ENCODE measurements around the gene PPARA. TPM values are rescaled to one million over a fixed set of nuclear protein-coding genes. Genes with fewer than 3 reads are reported as not detected.

Gene PPARA
- polyA plus RNA-seq, 3 donors, result 3.7 to 6.3 (median 4.9) TPM

DNA sequence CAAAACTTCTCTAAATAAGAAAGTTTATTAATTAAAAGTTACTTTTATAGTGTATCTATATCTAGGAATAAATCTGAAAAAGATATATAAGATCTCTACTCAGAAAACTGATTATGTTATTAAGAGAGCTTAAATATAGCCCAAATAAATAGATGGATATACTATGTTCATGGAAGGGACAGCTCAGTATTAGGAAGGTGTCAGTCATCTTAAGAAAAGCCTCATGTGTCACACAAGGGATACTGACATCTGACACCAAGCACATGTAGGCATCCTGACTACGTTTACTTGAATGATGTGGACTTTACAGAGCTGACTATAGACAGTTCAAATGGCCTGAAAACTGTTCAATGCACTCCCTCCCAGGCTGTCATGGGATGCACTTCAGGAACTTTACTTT, 19.3 kb downstream of the PPARA start:
- no peaks in the 10 kb centered on the region for H3K9me3 ChIP-seq (replicated peaks in 1 of 2; ENCODE audit: control insufficient read depth in 1 of 2, insufficient read depth in 1 of 2, low read length in 2 of 2)
- WGBS (ENCODE audit: insufficient coverage), result 100% methylated on average over 1 of the region's 1 CpG
- H3K27me3 ChIP-seq (ENCODE audit: control insufficient read depth in 2 of 2, insufficient read depth in 2 of 2, low read length in 2 of 2), result no peaks in the 10 kb centered on the region
- H3K36me3 Mint-ChIP-seq, result peaks cover 7 to 15% of the 10 kb centered on the region in 2 donors
- no peak for DNase-seq
- no peak overlapping the region for H3K27ac ChIP-seq (ENCODE audit: low read depth in 1 of 2, low read length in 2 of 2)
- no peak overlapping the region for H3K27ac Mint-ChIP-seq
- no peak overlapping the region for H2AFZ ChIP-seq (ENCODE audit: insufficient read depth, low read depth, low read length, poor library complexity, severe bottlenecking)
- H3K27me3 Mint-ChIP-seq (ENCODE audit: low read depth in 3 of 3), result no peaks in the 10 kb centered on the region
- intact Hi-C loops (cut with micrococcal nuclease), result no loop called here
- TF ChIP-seq, protein P1, sequence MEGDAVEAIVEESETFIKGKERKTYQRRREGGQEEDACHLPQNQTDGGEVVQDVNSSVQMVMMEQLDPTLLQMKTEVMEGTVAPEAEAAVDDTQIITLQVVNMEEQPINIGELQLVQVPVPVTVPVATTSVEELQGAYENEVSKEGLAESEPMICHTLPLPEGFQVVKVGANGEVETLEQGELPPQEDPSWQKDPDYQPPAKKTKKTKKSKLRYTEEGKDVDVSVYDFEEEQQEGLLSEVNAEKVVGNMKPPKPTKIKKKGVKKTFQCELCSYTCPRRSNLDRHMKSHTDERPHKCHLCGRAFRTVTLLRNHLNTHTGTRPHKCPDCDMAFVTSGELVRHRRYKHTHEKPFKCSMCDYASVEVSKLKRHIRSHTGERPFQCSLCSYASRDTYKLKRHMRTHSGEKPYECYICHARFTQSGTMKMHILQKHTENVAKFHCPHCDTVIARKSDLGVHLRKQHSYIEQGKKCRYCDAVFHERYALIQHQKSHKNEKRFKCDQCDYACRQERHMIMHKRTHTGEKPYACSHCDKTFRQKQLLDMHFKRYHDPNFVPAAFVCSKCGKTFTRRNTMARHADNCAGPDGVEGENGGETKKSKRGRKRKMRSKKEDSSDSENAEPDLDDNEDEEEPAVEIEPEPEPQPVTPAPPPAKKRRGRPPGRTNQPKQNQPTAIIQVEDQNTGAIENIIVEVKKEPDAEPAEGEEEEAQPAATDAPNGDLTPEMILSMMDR (IDR thresholded peaks at IDR 0.05), result no peak
- no peak overlapping the region for H3K9ac ChIP-seq (ENCODE audit: insufficient read depth, low read length, poor library complexity, severe bottlenecking)
- no peaks in the 10 kb centered on the region for H3K36me3 ChIP-seq (replicated peaks in 1 of 2; ENCODE audit: control insufficient read depth in 1 of 2, insufficient read depth in 2 of 2, low read length in 2 of 2)
- no peaks in the 10 kb centered on the region for H4K20me1 ChIP-seq (ENCODE audit: insufficient read depth, low read length)
- peaks cover 22% of the 10 kb centered on the region for H3K4me1 Mint-ChIP-seq
- no peak overlapping the region for H3K4me3 ChIP-seq (replicated peaks in 1 of 3; ENCODE audit: low read depth in 2 of 3, low read length in 3 of 3)
- no peak overlapping the region for H3K4me2 ChIP-seq (replicated peaks; ENCODE audit: extremely low read depth, low read length, poor library complexity, severe bottlenecking)
- H3K4me3 Mint-ChIP-seq, result no peak overlapping the region
- peaks cover 0 to 11% (median 5%) of the 10 kb centered on the region in 7 donors for H3K9me3 Mint-ChIP-seq
- peaks cover 8 to 15% of the 10 kb centered on the region in 2 donors for H3K4me1 ChIP-seq (ENCODE audit: control insufficient read depth in 1 of 2, insufficient read depth in 2 of 2, low read length in 2 of 2)
- H3K79me2 ChIP-seq (ENCODE audit: insufficient read depth, low read length), result no peaks in the 10 kb centered on the region

DNA sequence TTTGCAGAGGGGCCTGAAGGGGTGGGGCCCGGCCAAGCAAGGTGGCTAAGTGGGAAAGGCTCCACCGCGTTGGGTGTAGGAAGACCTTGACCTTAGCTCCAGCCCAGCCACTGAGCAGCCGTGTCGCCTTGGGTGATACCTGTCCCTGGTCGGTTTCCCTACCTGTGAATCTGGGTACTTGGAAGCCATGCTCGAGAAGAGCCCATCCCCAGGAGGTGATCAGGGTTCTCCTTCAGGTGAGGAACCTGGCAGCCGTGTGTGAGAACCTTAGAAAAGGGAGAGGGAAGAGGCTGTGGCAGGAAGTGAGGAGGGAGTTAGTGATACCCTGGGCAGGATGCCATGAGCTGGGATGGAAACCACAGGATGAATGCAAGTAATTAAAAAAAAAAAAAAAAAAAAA, 21.6 kb downstream of the PPARA start:
- Histone ChIP-seq H3K4me3 (replicated peaks in 1 of 3; ENCODE audit: low read depth in 2 of 3, low read length in 3 of 3) (no peak overlapping the region), H3K9me3 (replicated peaks in 1 of 2; ENCODE audit: control insufficient read depth in 1 of 2, insufficient read depth in 1 of 2, low read length in 2 of 2) (peaks cover 0 to 5% of the 10 kb centered on the region in 2 donors), H3K36me3 (replicated peaks in 1 of 2; ENCODE audit: control insufficient read depth in 1 of 2, insufficient read depth in 2 of 2, low read length in 2 of 2) (no peaks in the 10 kb centered on the region), H4K20me1 (ENCODE audit: insufficient read depth, low read length) (no peaks in the 10 kb centered on the region), H3K4me1 (ENCODE audit: control insufficient read depth in 1 of 2, insufficient read depth in 2 of 2, low read length in 2 of 2) (peaks cover 8 to 15% of the 10 kb centered on the region in 2 donors), H3K27ac (ENCODE audit: low read depth in 1 of 2, low read length in 2 of 2) (no peak overlapping the region), H3K79me2 (ENCODE audit: insufficient read depth, low read length) (no peaks in the 10 kb centered on the region), H3K27me3 (ENCODE audit: control insufficient read depth in 2 of 2, insufficient read depth in 2 of 2, low read length in 2 of 2) (no peaks in the 10 kb centered on the region), H2AFZ (ENCODE audit: insufficient read depth, low read depth, low read length, poor library complexity, severe bottlenecking) (no peak overlapping the region), H3K4me2 (replicated peaks; ENCODE audit: extremely low read depth, low read length, poor library complexity, severe bottlenecking) (no peak overlapping the region), H3K9ac (ENCODE audit: insufficient read depth, low read length, poor library complexity, severe bottlenecking) (no peak overlapping the region)
- Mint-ChIP-seq H3K4me1 (peaks cover 22% of the 10 kb centered on the region), H3K27me3 (ENCODE audit: low read depth in 3 of 3) (peaks cover 0 to 2% (median 0%) of the 10 kb centered on the region in 3 donors), H3K9me3 (peaks cover 0 to 11% (median 9%) of the 10 kb centered on the region in 7 donors), H3K27ac (peak overlapping the region in 2 of 7 donors; percentile 6 to 68), H3K36me3 (peaks cover 15 to 24% of the 10 kb centered on the region in 2 donors), H3K4me3 (no peak overlapping the region)
- TF ChIP-seq, protein P1 (IDR thresholded peaks at IDR 0.05), result no peak
- intact Hi-C loops (cut with micrococcal nuclease), result no loop called here
- 45% methylated on average over 8 of the region's 8 CpGs for WGBS (ENCODE audit: insufficient coverage)
- DNase-seq, result no peak
